ENCODE results near the gene STX7.

DNA sequence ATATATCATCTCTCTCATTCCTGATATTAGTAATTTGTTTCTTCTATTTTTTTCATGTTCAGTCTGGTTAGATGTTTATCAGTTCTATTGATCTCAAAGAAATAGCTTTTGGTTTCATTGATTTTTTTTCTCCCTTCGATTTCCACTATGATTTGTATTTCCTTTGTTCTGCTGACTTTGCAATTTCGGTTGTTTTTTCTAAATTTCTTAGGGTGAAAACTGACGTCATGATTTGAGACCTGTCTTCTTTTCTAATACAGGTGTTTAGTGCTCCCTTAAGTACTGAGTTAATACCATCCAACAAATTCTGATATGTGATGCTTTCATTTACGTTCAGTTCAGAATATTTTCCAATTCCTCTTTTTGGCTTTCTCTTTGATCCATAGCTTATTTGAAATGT lies 25.2 kb downstream of the STX7 start:
- TF ChIP-seq, protein P1, sequence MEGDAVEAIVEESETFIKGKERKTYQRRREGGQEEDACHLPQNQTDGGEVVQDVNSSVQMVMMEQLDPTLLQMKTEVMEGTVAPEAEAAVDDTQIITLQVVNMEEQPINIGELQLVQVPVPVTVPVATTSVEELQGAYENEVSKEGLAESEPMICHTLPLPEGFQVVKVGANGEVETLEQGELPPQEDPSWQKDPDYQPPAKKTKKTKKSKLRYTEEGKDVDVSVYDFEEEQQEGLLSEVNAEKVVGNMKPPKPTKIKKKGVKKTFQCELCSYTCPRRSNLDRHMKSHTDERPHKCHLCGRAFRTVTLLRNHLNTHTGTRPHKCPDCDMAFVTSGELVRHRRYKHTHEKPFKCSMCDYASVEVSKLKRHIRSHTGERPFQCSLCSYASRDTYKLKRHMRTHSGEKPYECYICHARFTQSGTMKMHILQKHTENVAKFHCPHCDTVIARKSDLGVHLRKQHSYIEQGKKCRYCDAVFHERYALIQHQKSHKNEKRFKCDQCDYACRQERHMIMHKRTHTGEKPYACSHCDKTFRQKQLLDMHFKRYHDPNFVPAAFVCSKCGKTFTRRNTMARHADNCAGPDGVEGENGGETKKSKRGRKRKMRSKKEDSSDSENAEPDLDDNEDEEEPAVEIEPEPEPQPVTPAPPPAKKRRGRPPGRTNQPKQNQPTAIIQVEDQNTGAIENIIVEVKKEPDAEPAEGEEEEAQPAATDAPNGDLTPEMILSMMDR (IDR thresholded peaks at IDR 0.05): no peak
- TF ChIP-seq POLR2A (IDR thresholded peaks at IDR 0.05) (no peak), POLR2AphosphoS5 (IDR thresholded peaks at IDR 0.05) (no peak)

Measured in breast epithelium (tissue), 3 donors.